ENCODE measurements around the gene EHF.

- TF ChIP-seq SUZ12 (IDR thresholded peaks at IDR 0.05) (no peak), FOXA1 (IDR thresholded peaks at IDR 0.05) (no peak), BHLHE40 (IDR thresholded peaks at IDR 0.05; ENCODE audit: borderline replicate concordance) (no peak), NFRKB (IDR thresholded peaks at IDR 0.05) (no peak), FOXK2 (IDR thresholded peaks at IDR 0.05) (no peak), L3MBTL2 (conservative IDR thresholded peaks at IDR 0.05) (no peak), SP1 (IDR thresholded peaks at IDR 0.05) (no peak), ARNT (IDR thresholded peaks at IDR 0.05) (no peak), ELF4 (IDR thresholded peaks at IDR 0.05) (no peak), HDGF (IDR thresholded peaks at IDR 0.05; ENCODE audit: borderline replicate concordance) (no peak), ZNF384 (IDR thresholded peaks at IDR 0.05) (no peak), FOXM1 (IDR thresholded peaks at IDR 0.05; ENCODE audit: borderline replicate concordance) (no peak)
- TF ChIP-seq, protein P1, sequence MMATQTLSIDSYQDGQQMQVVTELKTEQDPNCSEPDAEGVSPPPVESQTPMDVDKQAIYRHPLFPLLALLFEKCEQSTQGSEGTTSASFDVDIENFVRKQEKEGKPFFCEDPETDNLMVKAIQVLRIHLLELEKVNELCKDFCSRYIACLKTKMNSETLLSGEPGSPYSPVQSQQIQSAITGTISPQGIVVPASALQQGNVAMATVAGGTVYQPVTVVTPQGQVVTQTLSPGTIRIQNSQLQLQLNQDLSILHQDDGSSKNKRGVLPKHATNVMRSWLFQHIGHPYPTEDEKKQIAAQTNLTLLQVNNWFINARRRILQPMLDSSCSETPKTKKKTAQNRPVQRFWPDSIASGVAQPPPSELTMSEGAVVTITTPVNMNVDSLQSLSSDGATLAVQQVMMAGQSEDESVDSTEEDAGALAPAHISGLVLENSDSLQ (IDR thresholded peaks at IDR 0.05): no peak
Measured at GRCh38 chr11:34638897-34639296, 18.0 kb downstream of the EHF start.
